Measurements from ENCODE around the gene SYTL2. TPM values are rescaled to one million over a fixed set of nuclear protein-coding genes. Genes with fewer than 3 reads are reported as not detected.
A peak's percentile ranks its signal among the peaks of the same experiment; 100 is the strongest.

SYTL2 gene
- total RNA-seq, 1 donor from 2014 or later = 51.1 TPM

- Histone ChIP-seq H3K9me3 (ENCODE audit: control insufficient read depth in 3 of 3, low read length in 3 of 3) (no peaks in the 10 kb centered on the region), H3K4me3 (ENCODE audit: low read length in 3 of 3) (no peak overlapping the region), H3K27ac (ENCODE audit: low read depth, low read length) (peak overlapping the region; percentile 9), H3K4me1 (ENCODE audit: control insufficient read depth in 3 of 3, insufficient read depth in 3 of 3, low read length in 3 of 3) (no peaks in the 10 kb centered on the region), H3K9ac (ENCODE audit: low read depth in 1 of 3, low read length in 3 of 3) (no peak overlapping the region), H3K36me3 (ENCODE audit: control insufficient read depth in 3 of 3, insufficient read depth in 3 of 3, low read length in 3 of 3) (no peaks in the 10 kb centered on the region), H3K27me3 (ENCODE audit: control insufficient read depth in 3 of 3, insufficient read depth in 3 of 3, low read length in 3 of 3) (no peaks in the 10 kb centered on the region)
Measured at GRCh38 chr11:85827748-85828639, 17.1 kb upstream of the SYTL2 start.

- Histone ChIP-seq H3K9ac (ENCODE audit: low read depth in 1 of 3, low read length in 3 of 3) (no peak overlapping the region), H3K27me3 (ENCODE audit: control insufficient read depth in 3 of 3, insufficient read depth in 3 of 3, low read length in 3 of 3) (no peaks in the 10 kb centered on the region), H3K9me3 (ENCODE audit: control insufficient read depth in 3 of 3, low read length in 3 of 3) (no peaks in the 10 kb centered on the region), H3K4me3 (ENCODE audit: low read length in 3 of 3) (no peak overlapping the region), H3K4me1 (ENCODE audit: control insufficient read depth in 3 of 3, insufficient read depth in 3 of 3, low read length in 3 of 3) (no peaks in the 10 kb centered on the region), H3K36me3 (ENCODE audit: control insufficient read depth in 3 of 3, insufficient read depth in 3 of 3, low read length in 3 of 3) (no peaks in the 10 kb centered on the region), H3K27ac (ENCODE audit: low read depth, low read length) (no peak overlapping the region)
Measured at GRCh38 chr11:85826116-85826855, 15.3 kb upstream of the SYTL2 start.

GRCh38 chr11:85825616-85826015 lies 14.7 kb upstream of the SYTL2 start:
- no peak overlapping the region for H3K9ac ChIP-seq (ENCODE audit: low read depth in 1 of 3, low read length in 3 of 3)
- H3K9me3 ChIP-seq (ENCODE audit: control insufficient read depth in 3 of 3, low read length in 3 of 3) = no peaks in the 10 kb centered on the region
- no peaks in the 10 kb centered on the region for H3K36me3 ChIP-seq (ENCODE audit: control insufficient read depth in 3 of 3, insufficient read depth in 3 of 3, low read length in 3 of 3)
- no peaks in the 10 kb centered on the region for H3K27me3 ChIP-seq (ENCODE audit: control insufficient read depth in 3 of 3, insufficient read depth in 3 of 3, low read length in 3 of 3)
- no peaks in the 10 kb centered on the region for H3K4me1 ChIP-seq (ENCODE audit: control insufficient read depth in 3 of 3, insufficient read depth in 3 of 3, low read length in 3 of 3)
- H3K4me3 ChIP-seq (ENCODE audit: low read length in 3 of 3) = no peak overlapping the region
- H3K27ac ChIP-seq (ENCODE audit: low read depth, low read length) = no peak overlapping the region

- no peak overlapping the region for H3K27ac ChIP-seq (ENCODE audit: low read depth, low read length)
Measured at GRCh38 chr11:85823816-85824215, 12.9 kb upstream of the SYTL2 start.

GRCh38 chr11:85822814-85823213 lies 11.9 kb upstream of the SYTL2 start:
- Histone ChIP-seq H3K36me3 (ENCODE audit: control insufficient read depth in 3 of 3, insufficient read depth in 3 of 3, low read length in 3 of 3) (no peaks in the 10 kb centered on the region), H3K27ac (ENCODE audit: low read depth, low read length) (no peak overlapping the region), H3K9ac (ENCODE audit: low read depth in 1 of 3, low read length in 3 of 3) (no peak overlapping the region), H3K27me3 (ENCODE audit: control insufficient read depth in 3 of 3, insufficient read depth in 3 of 3, low read length in 3 of 3) (no peaks in the 10 kb centered on the region), H3K4me1 (ENCODE audit: control insufficient read depth in 3 of 3, insufficient read depth in 3 of 3, low read length in 3 of 3) (no peaks in the 10 kb centered on the region), H3K4me3 (ENCODE audit: low read length in 3 of 3) (no peak overlapping the region), H3K9me3 (ENCODE audit: control insufficient read depth in 3 of 3, low read length in 3 of 3) (no peaks in the 10 kb centered on the region)

More at GRCh38 chr11:85823816-85824215, 12.9 kb upstream of the SYTL2 start:
- Histone ChIP-seq H3K4me3 (ENCODE audit: low read length in 3 of 3) (no peak overlapping the region), H3K9me3 (ENCODE audit: control insufficient read depth in 3 of 3, low read length in 3 of 3) (no peaks in the 10 kb centered on the region), H3K36me3 (ENCODE audit: control insufficient read depth in 3 of 3, insufficient read depth in 3 of 3, low read length in 3 of 3) (no peaks in the 10 kb centered on the region), H3K27me3 (ENCODE audit: control insufficient read depth in 3 of 3, insufficient read depth in 3 of 3, low read length in 3 of 3) (no peaks in the 10 kb centered on the region), H3K4me1 (ENCODE audit: control insufficient read depth in 3 of 3, insufficient read depth in 3 of 3, low read length in 3 of 3) (no peaks in the 10 kb centered on the region), H3K9ac (ENCODE audit: low read depth in 1 of 3, low read length in 3 of 3) (no peak overlapping the region)

- no peak overlapping the region for H3K4me3 ChIP-seq (ENCODE audit: low read length in 3 of 3)
- no peaks in the 10 kb centered on the region for H3K9me3 ChIP-seq (ENCODE audit: control insufficient read depth in 3 of 3, low read length in 3 of 3)
Measured at GRCh38 chr11:85821636-85822035, 10.7 kb upstream of the SYTL2 start.

GRCh38 chr11:85819441-85819840 lies 8.5 kb upstream of the SYTL2 start:
- Histone ChIP-seq H3K9me3 (ENCODE audit: control insufficient read depth in 3 of 3, low read length in 3 of 3) (no peaks in the 10 kb centered on the region), H3K36me3 (ENCODE audit: control insufficient read depth in 3 of 3, insufficient read depth in 3 of 3, low read length in 3 of 3) (no peaks in the 10 kb centered on the region), H3K4me1 (ENCODE audit: control insufficient read depth in 3 of 3, insufficient read depth in 3 of 3, low read length in 3 of 3) (no peaks in the 10 kb centered on the region), H3K9ac (ENCODE audit: low read depth in 1 of 3, low read length in 3 of 3) (no peak overlapping the region), H3K27ac (ENCODE audit: low read depth, low read length) (no peak overlapping the region), H3K27me3 (ENCODE audit: control insufficient read depth in 3 of 3, insufficient read depth in 3 of 3, low read length in 3 of 3) (no peaks in the 10 kb centered on the region), H3K4me3 (ENCODE audit: low read length in 3 of 3) (no peak overlapping the region)

More at GRCh38 chr11:85821636-85822035, 10.7 kb upstream of the SYTL2 start:
- Histone ChIP-seq H3K27me3 (ENCODE audit: control insufficient read depth in 3 of 3, insufficient read depth in 3 of 3, low read length in 3 of 3) (no peaks in the 10 kb centered on the region), H3K4me1 (ENCODE audit: control insufficient read depth in 3 of 3, insufficient read depth in 3 of 3, low read length in 3 of 3) (no peaks in the 10 kb centered on the region), H3K27ac (ENCODE audit: low read depth, low read length) (no peak overlapping the region), H3K36me3 (ENCODE audit: control insufficient read depth in 3 of 3, insufficient read depth in 3 of 3, low read length in 3 of 3) (no peaks in the 10 kb centered on the region), H3K9ac (ENCODE audit: low read depth in 1 of 3, low read length in 3 of 3) (no peak overlapping the region)

GRCh38 chr11:85815186-85815931 lies 4.4 kb upstream of the SYTL2 start:
- H3K27ac ChIP-seq (ENCODE audit: low read depth, low read length) = no peak overlapping the region
- no peak overlapping the region for H3K4me3 ChIP-seq (ENCODE audit: low read length in 3 of 3)
- H3K36me3 ChIP-seq (ENCODE audit: control insufficient read depth in 3 of 3, insufficient read depth in 3 of 3, low read length in 3 of 3) = no peaks in the 10 kb centered on the region
- H3K27me3 ChIP-seq (ENCODE audit: control insufficient read depth in 3 of 3, insufficient read depth in 3 of 3, low read length in 3 of 3) = no peaks in the 10 kb centered on the region
- peaks cover 5% of the 10 kb centered on the region in 3 donors for H3K4me1 ChIP-seq (ENCODE audit: control insufficient read depth in 3 of 3, insufficient read depth in 3 of 3, low read length in 3 of 3)
- H3K9ac ChIP-seq (ENCODE audit: low read depth in 1 of 3, low read length in 3 of 3) = no peak overlapping the region
- no peaks in the 10 kb centered on the region for H3K9me3 ChIP-seq (ENCODE audit: control insufficient read depth in 3 of 3, low read length in 3 of 3)

GRCh38 chr11:85813721-85814120 lies 2.8 kb upstream of the SYTL2 start:
- no peak overlapping the region for H3K4me3 ChIP-seq (ENCODE audit: low read length in 3 of 3)
- no peaks in the 10 kb centered on the region for H3K27me3 ChIP-seq (ENCODE audit: control insufficient read depth in 3 of 3, insufficient read depth in 3 of 3, low read length in 3 of 3)
- no peak overlapping the region for H3K27ac ChIP-seq (ENCODE audit: low read depth, low read length)
- no peaks in the 10 kb centered on the region for H3K36me3 ChIP-seq (ENCODE audit: control insufficient read depth in 3 of 3, insufficient read depth in 3 of 3, low read length in 3 of 3)
- H3K9ac ChIP-seq (ENCODE audit: low read depth in 1 of 3, low read length in 3 of 3) = no peak overlapping the region
- no peaks in the 10 kb centered on the region for H3K9me3 ChIP-seq (ENCODE audit: control insufficient read depth in 3 of 3, low read length in 3 of 3)
- peaks cover 7 to 9% (median 8%) of the 10 kb centered on the region in 3 donors for H3K4me1 ChIP-seq (ENCODE audit: control insufficient read depth in 3 of 3, insufficient read depth in 3 of 3, low read length in 3 of 3)

Data from skeletal muscle tissue (tissue), 4 donors.